Fibroblast of lung (primary cell): ENCODE data around the gene NRTN.

Experiments
- EZH2 ChIP-seq: IDR thresholded peaks from 2 replicates; pipeline ENCODE4 v1.5.1; 2012; ENCODE audit warnings: low read length, control low read depth, mild to moderate bottlenecking; ENCODE audit errors: missing control alignments
- TF ChIP-seq, protein P1 (sequence below), 2 donors: IDR thresholded peaks in 1 of 2; conservative IDR thresholded peaks in 1 of 2; 1 replicate in 1 of 2; 2 replicates in 1 of 2; pipeline ENCODE4 v1.5.1; 2011 to 2012; ENCODE audit warnings: low read length in 2 of 2, control low read depth in 1 of 2, inconsistent platforms in 1 of 2, low read depth in 1 of 2, mild to moderate bottlenecking in 1 of 2

DNA sequence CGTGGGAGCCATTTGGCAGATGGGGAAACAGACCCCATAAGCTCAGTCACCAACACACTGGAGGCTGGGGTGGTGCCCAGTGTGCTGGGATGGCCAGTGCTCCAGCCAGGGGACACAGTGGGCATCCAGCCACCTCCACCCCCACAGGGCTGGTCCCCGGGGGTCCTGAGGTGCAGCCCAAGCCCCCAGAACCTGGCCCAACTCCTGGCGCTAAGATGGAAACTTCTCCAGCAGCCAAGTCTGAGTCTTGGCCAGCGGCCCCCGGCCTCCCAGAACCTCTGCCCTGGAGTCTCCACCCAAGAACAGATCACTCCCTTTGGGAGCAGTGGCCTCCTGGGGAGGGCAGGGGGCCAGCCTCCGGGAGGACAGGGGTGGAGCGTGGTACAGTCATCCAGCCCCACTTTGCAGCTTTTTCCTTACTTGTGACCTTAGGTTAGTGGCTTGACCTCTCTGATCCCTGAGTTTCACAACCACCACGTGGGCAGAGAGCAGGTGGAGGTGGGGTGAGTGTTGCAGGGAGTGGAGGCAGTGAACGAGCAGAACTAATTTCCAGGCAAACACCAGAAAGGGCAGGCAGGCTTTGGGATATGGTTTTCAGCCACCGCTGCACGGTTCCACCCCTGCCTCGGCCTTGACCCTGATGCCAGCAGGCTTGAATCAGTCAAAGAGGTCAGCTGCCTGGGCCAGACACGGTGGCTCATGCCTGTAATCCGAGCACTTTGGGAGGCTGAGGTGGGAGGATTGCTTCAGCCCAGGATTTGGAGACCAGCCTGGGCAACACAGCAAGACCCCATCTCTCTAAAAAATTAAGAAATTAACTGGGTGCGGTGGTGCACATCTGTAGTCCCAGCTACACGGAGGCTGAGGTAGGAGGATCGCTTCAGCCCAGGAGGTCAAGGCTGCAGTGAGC is 4.3 kb upstream of the NRTN start:
- TF ChIP-seq, protein P1, sequence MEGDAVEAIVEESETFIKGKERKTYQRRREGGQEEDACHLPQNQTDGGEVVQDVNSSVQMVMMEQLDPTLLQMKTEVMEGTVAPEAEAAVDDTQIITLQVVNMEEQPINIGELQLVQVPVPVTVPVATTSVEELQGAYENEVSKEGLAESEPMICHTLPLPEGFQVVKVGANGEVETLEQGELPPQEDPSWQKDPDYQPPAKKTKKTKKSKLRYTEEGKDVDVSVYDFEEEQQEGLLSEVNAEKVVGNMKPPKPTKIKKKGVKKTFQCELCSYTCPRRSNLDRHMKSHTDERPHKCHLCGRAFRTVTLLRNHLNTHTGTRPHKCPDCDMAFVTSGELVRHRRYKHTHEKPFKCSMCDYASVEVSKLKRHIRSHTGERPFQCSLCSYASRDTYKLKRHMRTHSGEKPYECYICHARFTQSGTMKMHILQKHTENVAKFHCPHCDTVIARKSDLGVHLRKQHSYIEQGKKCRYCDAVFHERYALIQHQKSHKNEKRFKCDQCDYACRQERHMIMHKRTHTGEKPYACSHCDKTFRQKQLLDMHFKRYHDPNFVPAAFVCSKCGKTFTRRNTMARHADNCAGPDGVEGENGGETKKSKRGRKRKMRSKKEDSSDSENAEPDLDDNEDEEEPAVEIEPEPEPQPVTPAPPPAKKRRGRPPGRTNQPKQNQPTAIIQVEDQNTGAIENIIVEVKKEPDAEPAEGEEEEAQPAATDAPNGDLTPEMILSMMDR (conservative IDR thresholded peaks at IDR 0.05 in 1 of 2, IDR thresholded peaks at IDR 0.05 in 1 of 2; ENCODE audit: low read depth in 1 of 2, low read length in 2 of 2), result no peak
- no peak for TF ChIP-seq EZH2
